ENCODE results near the gene SNX30. TPM values are rescaled to one million over a fixed set of nuclear protein-coding genes. Genes with fewer than 3 reads are reported as not detected.
A peak's percentile ranks its signal among the peaks of the same experiment; 100 is the strongest.

The SNX30 gene
- total RNA-seq, 4 donors from 2014 or later = 12.8 to 16.1 (median 14.4) TPM

DNA sequence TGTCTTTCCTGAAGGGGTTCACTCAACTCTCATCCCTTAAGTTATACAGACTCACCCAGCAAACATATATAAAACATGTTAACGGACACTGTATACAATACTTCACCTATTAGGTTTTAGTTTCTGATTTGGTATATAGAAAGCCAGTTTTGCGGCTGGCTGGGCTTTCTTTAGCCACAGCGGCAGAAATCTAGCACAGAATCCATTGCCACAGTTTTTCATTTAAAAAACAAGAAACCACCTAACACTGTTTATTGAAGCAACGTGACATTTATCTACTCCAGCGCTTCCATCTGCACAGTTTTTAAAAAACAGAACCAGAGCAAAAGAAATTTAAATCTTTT lies 67.3 kb downstream of the SNX30 start:
- Histone ChIP-seq H3K36me3 (peaks cover 5% of the 10 kb centered on the region), H3K9me3 (no peaks in the 10 kb centered on the region), H3K27ac (no peak overlapping the region), H3K4me1 (no peaks in the 10 kb centered on the region), H3K4me3 (no peak overlapping the region), H3K27me3 (no peaks in the 10 kb centered on the region)
- 98% methylated on average over 5 of the region's 5 CpGs for WGBS
- TF ChIP-seq POLR2A (IDR thresholded peaks at IDR 0.05) = no peak
- no peak for TF ChIP-seq EP300 (IDR thresholded peaks at IDR 0.05)
- TF ChIP-seq CTCF (IDR thresholded peaks at IDR 0.05) = no peak
- no peak for TF ChIP-seq POLR2AphosphoS5 (IDR thresholded peaks at IDR 0.05)
- no peak for DNase-seq (ENCODE audit: low spot score in 2 of 2)

DNA sequence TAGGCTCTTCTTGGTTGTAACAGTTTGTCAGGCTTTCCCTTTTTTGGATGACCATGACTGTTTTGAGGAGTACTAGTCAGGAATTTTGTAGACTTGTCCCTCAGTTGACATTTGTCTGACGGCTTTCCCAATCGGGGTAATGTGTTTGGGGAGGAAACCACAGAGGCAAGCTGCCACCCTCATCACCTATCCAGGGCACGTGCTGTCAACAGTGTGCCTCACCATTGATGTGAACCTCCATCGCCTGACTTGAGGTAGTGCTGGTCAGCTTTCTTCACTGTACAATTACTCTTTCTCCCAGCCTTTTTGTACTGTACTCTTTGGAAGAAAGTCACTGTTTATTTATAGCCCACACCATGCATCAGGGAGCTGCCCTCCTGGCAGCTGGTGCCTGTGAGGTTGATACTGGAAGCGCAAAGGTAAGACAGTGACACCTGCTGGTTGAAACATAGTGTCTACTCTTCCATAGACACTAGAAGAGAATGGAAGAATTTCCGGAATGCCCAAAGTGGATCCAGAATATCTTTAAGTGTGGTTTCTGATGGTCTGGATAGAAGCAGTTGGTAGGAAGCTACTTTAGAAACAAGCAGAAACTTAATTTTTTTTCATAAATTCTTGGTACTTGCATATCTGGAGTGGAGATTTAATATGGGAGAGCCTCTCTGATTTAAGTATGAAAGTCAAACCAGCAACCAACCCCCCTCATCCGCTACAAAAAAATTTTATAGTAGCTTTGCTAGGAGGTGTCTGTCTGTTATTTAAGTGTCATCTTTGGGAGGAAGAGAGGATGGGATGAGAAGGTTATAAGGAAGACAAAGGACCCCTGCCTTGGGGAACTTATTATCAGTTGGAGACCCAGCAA lies 69.3 kb downstream of the SNX30 start:
- no peaks in the 10 kb centered on the region for H3K27me3 ChIP-seq
- no peak overlapping the region for H3K27ac ChIP-seq
- DNase-seq (ENCODE audit: low spot score in 2 of 2) = no peak
- no peaks in the 10 kb centered on the region for H3K4me1 ChIP-seq
- 66% methylated on average over 7 of the region's 7 CpGs for WGBS
- peak; percentile 15 to 46 for TF ChIP-seq CTCF (IDR thresholded peaks at IDR 0.05)
- TF ChIP-seq POLR2A (IDR thresholded peaks at IDR 0.05) = no peak
- H3K4me3 ChIP-seq = no peak overlapping the region
- peaks cover 5% of the 10 kb centered on the region for H3K36me3 ChIP-seq
- no peaks in the 10 kb centered on the region for H3K9me3 ChIP-seq

DNA sequence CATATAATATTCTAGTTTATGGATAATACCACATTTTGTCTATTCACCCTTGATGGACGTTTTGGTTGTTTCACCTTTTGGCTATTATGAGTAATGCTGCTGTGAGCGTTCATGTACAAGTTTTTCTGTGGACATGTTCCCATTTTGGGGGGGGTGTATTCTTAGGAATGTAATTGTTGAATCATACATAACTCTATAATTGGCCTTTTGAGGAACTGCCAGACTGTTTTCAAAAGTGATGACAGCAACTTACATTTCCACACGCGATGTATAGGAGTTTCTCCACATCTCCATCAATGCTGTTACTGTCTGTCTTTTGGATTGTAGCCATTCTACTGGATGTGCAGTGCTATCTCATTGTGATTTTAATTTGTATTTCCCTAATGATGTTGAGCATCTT lies 70.3 kb downstream of the SNX30 start:
- DNase-seq (ENCODE audit: low spot score in 2 of 2) = no peak
- WGBS = 81% methylated on average over 4 of the region's 4 CpGs
- H3K4me1 ChIP-seq = no peaks in the 10 kb centered on the region

GRCh38 chr9:112822618-112823017 lies 72.1 kb downstream of the SNX30 start:
- peaks cover 5% of the 10 kb centered on the region for H3K36me3 ChIP-seq
- no peaks in the 10 kb centered on the region for H3K27me3 ChIP-seq
- 80% methylated on average over 3 of the region's 3 CpGs for WGBS
- H3K9me3 ChIP-seq = no peaks in the 10 kb centered on the region
- H3K4me1 ChIP-seq = no peaks in the 10 kb centered on the region
- no peak overlapping the region for H3K4me3 ChIP-seq
- no peak for DNase-seq (ENCODE audit: low spot score in 2 of 2)
- H3K27ac ChIP-seq = no peak overlapping the region
- TF ChIP-seq CTCF (IDR thresholded peaks at IDR 0.05) = no peak

More for the DNA sequence above, 70.3 kb downstream of the SNX30 start:
- Histone ChIP-seq H3K36me3 (peaks cover 5% of the 10 kb centered on the region), H3K27me3 (no peaks in the 10 kb centered on the region), H3K27ac (no peak overlapping the region), H3K9me3 (no peaks in the 10 kb centered on the region), H3K4me3 (no peak overlapping the region)
- TF ChIP-seq POLR2AphosphoS5 (IDR thresholded peaks at IDR 0.05) (no peak), EP300 (IDR thresholded peaks at IDR 0.05) (no peak), POLR2A (IDR thresholded peaks at IDR 0.05) (no peak), CTCF (IDR thresholded peaks at IDR 0.05) (no peak)

GRCh38 chr9:112823257-112823656 lies 72.7 kb downstream of the SNX30 start:
- Histone ChIP-seq H3K27ac (no peak overlapping the region), H3K4me1 (no peaks in the 10 kb centered on the region), H3K4me3 (no peak overlapping the region), H3K27me3 (no peaks in the 10 kb centered on the region), H3K9me3 (no peaks in the 10 kb centered on the region), H3K36me3 (peaks cover 3% of the 10 kb centered on the region)
- no peak for DNase-seq (ENCODE audit: low spot score in 2 of 2)
- 71% methylated on average over 3 of the region's 3 CpGs for WGBS
- TF ChIP-seq POLR2A (IDR thresholded peaks at IDR 0.05) (no peak), CTCF (IDR thresholded peaks at IDR 0.05) (no peak), EP300 (IDR thresholded peaks at IDR 0.05) (no peak), POLR2AphosphoS5 (IDR thresholded peaks at IDR 0.05) (no peak)
